GM13977 (cell line): ENCODE data around the gene ATP23.

Experiments used
- DNase-seq: peaks from one replicate; pipeline ENCODE4 v3.0.0; 2012; ENCODE audit warnings: low spot score
- CTCF ChIP-seq: IDR thresholded peaks from 2 replicates; pipeline ENCODE4 v1.5.1; 2012; ENCODE audit warnings: mild to moderate bottlenecking, control low read depth; ENCODE audit not compliant: insufficient read depth; ENCODE audit errors: extremely low read depth, missing control alignments
- in situ Hi-C: fragments of 300-500 bp; cut with MboI; formaldehyde crosslinking; loops from one replicate; pipeline ENCODE4 v1.12.0; 2022; ENCODE audit warnings: low sequenced_read_pairs, low pct_unique_long_range_greater_than_20kb, mixed read lengths, inconsistent platforms; ENCODE audit not compliant: unreplicated experiment

The ATP23 gene

GRCh38 chr12:57904426-57904825 is 36.9 kb upstream of the ATP23 start:
- in situ Hi-C loops = loop anchor here (10.0 kb wide), 1 partner anchor 70 kb away; no protein-coding TSS in a partner anchor
- no peak for DNase-seq
- TF ChIP-seq CTCF = no peak

- TF ChIP-seq CTCF = peak; percentile 100
- in situ Hi-C loops = loop anchor here (10.0 kb wide), 1 partner anchor 70 kb away; no protein-coding TSS in a partner anchor
- DNase-seq = peak; percentile 74
Measured at GRCh38 chr12:57904848-57905811, 36.2 kb upstream of the ATP23 start.

- no peak for TF ChIP-seq CTCF
- DNase-seq = no peak
- in situ Hi-C loops = loop anchor here (10.0 kb wide), 1 partner anchor 71 kb away; no protein-coding TSS in a partner anchor
Measured at GRCh38 chr12:57905812-57906475, 35.4 kb upstream of the ATP23 start.

- DNase-seq = no peak
- in situ Hi-C loops = loop anchor here (10.0 kb wide), 1 partner anchor 72 kb away; no protein-coding TSS in a partner anchor
Measured at GRCh38 chr12:57906821-57907220, 34.5 kb upstream of the ATP23 start.

GRCh38 chr12:57907281-57907680 is 34.1 kb upstream of the ATP23 start:
- in situ Hi-C loops = loop anchor here (10.0 kb wide), 1 partner anchor 72 kb away; no protein-coding TSS in a partner anchor
- no peak for DNase-seq
- no peak for TF ChIP-seq CTCF

More at GRCh38 chr12:57906821-57907220, 34.5 kb upstream of the ATP23 start:
- no peak for TF ChIP-seq CTCF

- TF ChIP-seq CTCF = no peak
- no peak for DNase-seq
- in situ Hi-C loops = loop anchor here (10.0 kb wide), 1 partner anchor 74 kb away; no protein-coding TSS in a partner anchor
Measured at GRCh38 chr12:57908511-57908910, 32.9 kb upstream of the ATP23 start.
